MCF 10A (cell line): ENCODE measurements around the gene TANC2. TPM values are rescaled to one million over a fixed set of nuclear protein-coding genes. Genes with fewer than 3 reads are reported as not detected.
"Not testable (repeated sequence)": the region's sequence is repeated elsewhere in the genome, so short reads cannot be mapped to it uniquely, and the experiment has no call there.

Source experiments
- BruUV-seq: library from RNA; stranded (reverse); fragments of 400-500 nt; replicated peaks from 2 replicates; lab custom pipeline; 2021; lab: Mats Ljungman, UMichigan
- CTCF ChIA-PET: fragments of 300-600 bp; sonication (Branson Sonifier 250); formaldehyde crosslinking; extraction: SDS; loops from one replicate; lab custom pipeline; 2021; ENCODE audit warnings: antibody characterized with exemption, inconsistent platforms; lab: Yijun Ruan, JAX
- POLR2A ChIA-PET: fragments of 300-600, 350-650 bp; sonication (Branson Sonifier 250); formaldehyde crosslinking; extraction: SDS; loops from one replicate; lab custom pipeline; 2020; ENCODE audit warnings: antibody characterized with exemption, inconsistent platforms; lab: Yijun Ruan, JAX
- DNase-seq: peaks from one replicate; pipeline ENCODE4 v3.0.0-alpha.2; 2018; ENCODE audit not compliant: unreplicated experiment
- H3K27ac Mint-ChIP-seq: one replicate; pipeline ENCODE4 v1.8.0; 2022; ENCODE audit warnings: mild to moderate bottlenecking, low read depth, mixed read lengths; ENCODE audit not compliant: unreplicated experiment
- H3K27me3 Mint-ChIP-seq: one replicate; pipeline ENCODE4 v1.8.0; 2022; ENCODE audit warnings: mixed read lengths; ENCODE audit not compliant: insufficient read depth, unreplicated experiment
- H3K36me3 Mint-ChIP-seq: one replicate; pipeline ENCODE4 v1.8.0; 2022; ENCODE audit warnings: mild to moderate bottlenecking, moderate library complexity, mixed read lengths; ENCODE audit not compliant: insufficient read depth, unreplicated experiment
- H3K4me1 Mint-ChIP-seq: one replicate; pipeline ENCODE4 v1.8.0; 2022; ENCODE audit warnings: mixed read lengths; ENCODE audit not compliant: insufficient read depth, unreplicated experiment
- H3K4me3 Mint-ChIP-seq: one replicate; pipeline ENCODE4 v1.8.0; 2022; ENCODE audit warnings: mild to moderate bottlenecking, moderate library complexity, mixed read lengths; ENCODE audit not compliant: unreplicated experiment
- H3K9me3 Mint-ChIP-seq: one replicate; pipeline ENCODE4 v1.8.0; 2022; ENCODE audit warnings: mixed read lengths; ENCODE audit not compliant: unreplicated experiment
- CTCF ChIP-seq: fragments of 200-600 bp; IDR thresholded peaks from one replicate; pipeline ENCODE4 v1.8.0; 2022; ENCODE audit warnings: antibody characterized with exemption, mild to moderate bottlenecking; ENCODE audit not compliant: unreplicated experiment
- intact Hi-C: fragments of 100-400 bp; cut with micrococcal nuclease; formaldehyde crosslinking; loops from 2 replicates; pipeline ENCODE4 v1.14.1; 2022
- total RNA-seq: library from RNA; stranded (reverse); gene quantifications from 2 replicates; pipeline ENCODE4 v1.2.3, GENCODE V29; 2022

The TANC2 gene
- total RNA-seq, 1 experiment from 2014 or later: 141 TPM

DNA sequence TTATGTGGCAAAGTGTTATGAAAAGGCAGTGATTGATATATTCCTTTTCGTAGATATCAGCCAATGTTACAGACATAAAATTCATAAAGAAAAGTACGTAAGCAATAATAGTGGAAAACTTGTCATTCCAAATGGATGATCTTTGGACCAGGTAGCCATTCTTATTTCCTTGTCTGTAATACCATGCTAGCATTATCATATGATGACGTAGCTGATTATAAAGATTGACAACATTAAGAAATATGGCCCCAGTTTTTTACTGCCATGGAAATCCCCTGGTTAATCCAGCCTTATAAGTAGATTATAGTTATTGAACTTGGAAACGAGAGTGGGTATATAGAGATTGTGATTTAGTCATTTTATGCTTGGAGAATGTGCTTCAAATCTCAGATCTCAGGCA lies 8.8 kb downstream of the TANC2 start:
- Mint-ChIP-seq H3K36me3 (peaks cover 7% of the 10 kb centered on the region), H3K27ac (no peak overlapping the region), H3K4me1 (peaks cover 7% of the 10 kb centered on the region), H3K4me3 (no peak overlapping the region), H3K9me3 (no peaks in the 10 kb centered on the region), H3K27me3 (no peaks in the 10 kb centered on the region)
- POLR2A ChIA-PET: interaction anchor here (1.6 kb wide), 1 partner anchor 193 kb away, joined by 4 read pairs; no protein-coding TSS in a partner anchor
- no TSS peak for BruUV-seq
- no peak for TF ChIP-seq CTCF
- DNase-seq: no peak
- CTCF ChIA-PET: interaction anchor here (0.6 to 1.2 kb wide), 3 partner anchors 9 to 302 kb away, joined by 3 read pairs; partner anchors contain the start of gene TANC2
- intact Hi-C loops: no loop called here

- Mint-ChIP-seq H3K4me3 (no peak overlapping the region), H3K27ac (no peak overlapping the region), H3K9me3 (no peaks in the 10 kb centered on the region), H3K4me1 (peaks cover 9% of the 10 kb centered on the region), H3K36me3 (peaks cover 7% of the 10 kb centered on the region), H3K27me3 (no peaks in the 10 kb centered on the region)
- intact Hi-C loops: no loop called here
- BruUV-seq: no TSS peak
- no peak for DNase-seq
- POLR2A ChIA-PET: interaction anchor here (1.4 to 1.6 kb wide), 2 partner anchors 98 to 194 kb away, joined by 4 to 5 read pairs; no protein-coding TSS in a partner anchor
- no peak for TF ChIP-seq CTCF
- CTCF ChIA-PET: interaction anchor here (0.6 to 1.2 kb wide), 4 partner anchors 9 to 302 kb away, joined by 3 read pairs; partner anchors contain the start of gene TANC2
These were observed 9.2 kb downstream of the TANC2 start for GRCh38 chr17:62975206-62975605.

DNA sequence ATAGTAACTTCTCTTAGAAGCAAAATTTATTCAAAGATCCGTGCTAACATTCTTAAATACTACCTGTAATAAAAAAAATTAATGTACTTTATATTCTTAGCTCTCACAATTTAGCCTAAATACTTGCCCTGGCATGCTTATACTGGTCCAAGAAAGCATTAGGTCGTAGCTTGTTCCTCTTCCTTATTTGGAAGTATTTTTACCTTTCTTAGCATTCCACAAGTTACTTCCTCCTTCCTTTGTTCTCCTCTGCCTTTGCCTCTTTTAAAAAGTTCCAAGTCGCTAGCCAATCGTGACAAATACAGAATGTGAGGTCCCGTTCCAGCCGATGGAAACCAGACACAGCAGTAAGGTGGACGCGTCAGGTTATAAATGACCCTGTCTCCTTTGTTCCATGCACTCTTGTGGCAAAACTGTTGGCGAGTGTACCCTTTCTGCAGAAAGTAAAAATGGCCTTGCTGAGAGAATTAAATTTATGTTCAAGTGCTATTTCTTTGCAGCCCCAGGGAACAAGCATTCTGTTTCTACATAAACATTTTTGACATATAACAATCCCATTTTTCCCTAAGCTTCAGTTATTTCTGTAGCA lies 10.7 kb downstream of the TANC2 start:
- ChIA-PET POLR2A (interaction anchor here (1.4 kb wide), 1 partner anchor 100 kb away, joined by 5 read pairs; no protein-coding TSS in a partner anchor), CTCF (interaction anchor here (0.6 kb wide), 1 partner anchor 633 kb away, joined by 4 read pairs; no protein-coding TSS in a partner anchor)
- H3K4me3 Mint-ChIP-seq, H3K4me1 Mint-ChIP-seq, H3K27me3 Mint-ChIP-seq, intact Hi-C loops, BruUV-seq, H3K9me3 Mint-ChIP-seq, H3K36me3 Mint-ChIP-seq, DNase-seq: not testable (repeated sequence)
- peak overlapping the region; percentile 22 for H3K27ac Mint-ChIP-seq

DNA sequence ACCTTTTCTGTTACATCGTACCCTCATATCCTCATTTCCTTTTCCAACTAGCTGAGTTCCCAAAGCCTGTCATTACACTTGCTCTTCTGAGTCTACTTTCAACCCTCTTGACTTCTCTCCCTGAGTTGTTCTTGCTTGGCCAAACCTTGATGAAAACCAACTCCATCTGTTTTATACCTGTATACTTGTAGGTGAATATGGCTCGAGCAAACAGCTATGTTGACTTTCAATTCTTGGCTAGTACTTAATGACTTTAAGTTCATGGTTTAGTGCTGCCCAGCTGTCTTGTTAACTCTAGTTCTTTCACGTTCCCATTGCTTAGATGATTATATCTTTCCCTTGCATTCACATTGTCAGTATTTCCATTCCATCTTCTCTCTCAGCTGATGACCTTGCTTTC lies 14.8 kb downstream of the TANC2 start:
- Mint-ChIP-seq H3K9me3 (peaks cover 10% of the 10 kb centered on the region), H3K27ac (no peak overlapping the region), H3K36me3 (no peaks in the 10 kb centered on the region), H3K27me3 (no peaks in the 10 kb centered on the region), H3K4me3 (no peak overlapping the region), H3K4me1 (peaks cover 5% of the 10 kb centered on the region)
- no TSS peak for BruUV-seq
- ChIA-PET POLR2A (interaction anchor here (0.5 to 1.1 kb wide), 4 partner anchors 9 to 425 kb away, joined by 3 to 5 read pairs (median 3); no protein-coding TSS in a partner anchor), CTCF (interaction anchor here (1.6 kb wide), 1 partner anchor 278 kb away, joined by 4 read pairs; no protein-coding TSS in a partner anchor)
- intact Hi-C loops: no loop called here
- no peak for TF ChIP-seq CTCF
- no peak for DNase-seq
